Ectodermal cell (in vitro differentiated cells): ENCODE data around the gene NRIP3. TPM values are rescaled to one million over a fixed set of nuclear protein-coding genes. Genes with fewer than 3 reads are reported as not detected.

Experiments used
- H3K27ac ChIP-seq: 2 replicates; pipeline ENCODE4 v1.7.0; 2013; ENCODE audit warnings: mild to moderate bottlenecking, low read depth, low read length; ENCODE audit not compliant: insufficient read depth, poor library complexity, severe bottlenecking
- H3K27me3 ChIP-seq: 2 replicates; pipeline ENCODE4 v1.7.0; 2013; ENCODE audit warnings: mild to moderate bottlenecking, low read length; ENCODE audit not compliant: insufficient read depth, control insufficient read depth, poor library complexity, severe bottlenecking
- H3K36me3 ChIP-seq: one replicate; pipeline ENCODE4 v1.7.0; 2013; ENCODE audit warnings: low read length; ENCODE audit not compliant: control insufficient read depth, insufficient read depth
- H3K4me1 ChIP-seq: one replicate; pipeline ENCODE4 v1.7.0; 2013; ENCODE audit warnings: low read length; ENCODE audit not compliant: control insufficient read depth, insufficient read depth
- H3K4me3 ChIP-seq: 2 replicates; pipeline ENCODE4 v1.7.0; 2013; ENCODE audit warnings: low read depth, low read length, control low read depth; ENCODE audit not compliant: insufficient read depth
- H3K9me3 ChIP-seq: 2 replicates; pipeline ENCODE4 v1.7.0; 2013; ENCODE audit warnings: mild to moderate bottlenecking, low read length, moderate library complexity; ENCODE audit not compliant: control insufficient read depth
- WGBS, 2 experiments: methylation state at CpG; one replicate each; pipeline ENCODE4 v1.1.7; 2013; ENCODE audit warnings: missing lambda C conversion rate in 2 of 2; 5-methylcytosine and 5-hydroxymethylcytosine counted together
- polyA plus RNA-seq, 4 experiments: library from polyadenylated mRNA; stranded (reverse); fragments of 50-300 nt; gene quantifications; one replicate each; pipeline ENCODE4 v1.2.3, GENCODE V29; 2013

NRIP3 gene
- polyA plus RNA-seq (2013, experiment 1 of 4), result 39.1 TPM
- 88.0 TPM for polyA plus RNA-seq (2013, experiment 2 of 4)
- 46.2 TPM for polyA plus RNA-seq (2013, experiment 3 of 4)
- polyA plus RNA-seq (2013, experiment 4 of 4), result 56.2 TPM

GRCh38 chr11:9003573-9004182 lies at the start of gene NRIP3:
Gene NRIP3 (minus strand): TSS chr11:9004001. CDS start chr11:9003935, 66 bp downstream.
- Histone ChIP-seq H3K27ac (no peak within 1 kb of the TSS), H3K27me3 (peaks cover 72% of the 10 kb centered on the region), H3K4me3 (peak within 1 kb of the TSS; percentile 52), H3K36me3 (no peaks in the 10 kb centered on the region), H3K4me1 (peaks cover 6% of the 10 kb centered on the region), H3K9me3 (no peaks in the 10 kb centered on the region)
- WGBS, 2 experiments, result 1% methylated on average over 83 of the region's 83 CpGs

GRCh38 chr11:9052316-9052715 lies 48.5 kb upstream of the NRIP3 start:
- 90 to 98% methylated on average over 3 of the region's 3 CpGs for WGBS, 2 experiments
- peaks cover 12% of the 10 kb centered on the region for H3K4me1 ChIP-seq
- no peaks in the 10 kb centered on the region for H3K27me3 ChIP-seq
- H3K4me3 ChIP-seq, result no peak overlapping the region
- no peaks in the 10 kb centered on the region for H3K9me3 ChIP-seq
- no peak overlapping the region for H3K27ac ChIP-seq
- no peaks in the 10 kb centered on the region for H3K36me3 ChIP-seq

- H3K9me3 ChIP-seq, result no peaks in the 10 kb centered on the region
- 94 to 97% methylated on average over 2 of the region's 2 CpGs for WGBS, 2 experiments
- H3K4me3 ChIP-seq, result no peak overlapping the region
- H3K27ac ChIP-seq, result no peak overlapping the region
- peaks cover 12% of the 10 kb centered on the region for H3K4me1 ChIP-seq
- no peaks in the 10 kb centered on the region for H3K27me3 ChIP-seq
- no peaks in the 10 kb centered on the region for H3K36me3 ChIP-seq
Measured at GRCh38 chr11:9049959-9050358, 46.2 kb upstream of the NRIP3 start.

GRCh38 chr11:9047964-9048523 lies 44.2 kb upstream of the NRIP3 start:
- no peaks in the 10 kb centered on the region for H3K36me3 ChIP-seq
- no peak overlapping the region for H3K27ac ChIP-seq
- no peaks in the 10 kb centered on the region for H3K27me3 ChIP-seq
- 75 to 80% methylated on average over 9 of the region's 9 CpGs for WGBS, 2 experiments
- peaks cover 12% of the 10 kb centered on the region for H3K4me1 ChIP-seq
- H3K4me3 ChIP-seq, result no peak overlapping the region
- H3K9me3 ChIP-seq, result no peaks in the 10 kb centered on the region

GRCh38 chr11:9046481-9046880 lies 42.7 kb upstream of the NRIP3 start:
- Histone ChIP-seq H3K36me3 (no peaks in the 10 kb centered on the region), H3K27me3 (no peaks in the 10 kb centered on the region), H3K4me3 (no peak overlapping the region), H3K27ac (no peak overlapping the region), H3K4me1 (peaks cover 12% of the 10 kb centered on the region), H3K9me3 (no peaks in the 10 kb centered on the region)
- WGBS, 2 experiments, result 80 to 83% methylated on average over 4 of the region's 4 CpGs

GRCh38 chr11:9042488-9042887 lies 38.7 kb upstream of the NRIP3 start:
- Histone ChIP-seq H3K36me3 (no peaks in the 10 kb centered on the region), H3K27me3 (no peaks in the 10 kb centered on the region), H3K4me3 (no peak overlapping the region), H3K27ac (no peak overlapping the region), H3K4me1 (no peaks in the 10 kb centered on the region), H3K9me3 (no peaks in the 10 kb centered on the region)
- WGBS, 2 experiments, result 80% methylated on average over 1 of the region's 1 CpG; no CpG with 5 or more reads in 1 of the 2 experiments

- Histone ChIP-seq H3K4me3 (no peak overlapping the region), H3K9me3 (no peaks in the 10 kb centered on the region), H3K27me3 (no peaks in the 10 kb centered on the region), H3K4me1 (peaks cover 3% of the 10 kb centered on the region), H3K27ac (no peak overlapping the region), H3K36me3 (no peaks in the 10 kb centered on the region)
- 90% methylated on average over 2 of the region's 2 CpGs for WGBS, 2 experiments
Measured at GRCh38 chr11:9041747-9042146, 37.9 kb upstream of the NRIP3 start.

- no peaks in the 10 kb centered on the region for H3K27me3 ChIP-seq
- H3K4me1 ChIP-seq, result peaks cover 8% of the 10 kb centered on the region
- no peaks in the 10 kb centered on the region for H3K9me3 ChIP-seq
- H3K36me3 ChIP-seq, result no peaks in the 10 kb centered on the region
- no peak overlapping the region for H3K27ac ChIP-seq
- H3K4me3 ChIP-seq, result no peak overlapping the region
- 93 to 95% methylated on average over 10 of the region's 10 CpGs for WGBS, 2 experiments
Measured at GRCh38 chr11:9040410-9040809, 36.6 kb upstream of the NRIP3 start.

GRCh38 chr11:9039863-9040262 lies 36.1 kb upstream of the NRIP3 start:
- 96 to 97% methylated on average over 18 of the region's 19 CpGs for WGBS, 2 experiments
- Histone ChIP-seq H3K27ac (no peak overlapping the region), H3K36me3 (no peaks in the 10 kb centered on the region), H3K9me3 (no peaks in the 10 kb centered on the region), H3K27me3 (no peaks in the 10 kb centered on the region), H3K4me3 (no peak overlapping the region), H3K4me1 (peaks cover 8% of the 10 kb centered on the region)

GRCh38 chr11:9039198-9039597 lies 35.4 kb upstream of the NRIP3 start:
- 96% methylated on average over 9 of the region's 9 CpGs for WGBS, 2 experiments
- H3K4me1 ChIP-seq, result peaks cover 8% of the 10 kb centered on the region

More at GRCh38 chr11:9039198-9039597, 35.4 kb upstream of the NRIP3 start:
- Histone ChIP-seq H3K9me3 (no peaks in the 10 kb centered on the region), H3K27me3 (no peaks in the 10 kb centered on the region), H3K4me3 (no peak overlapping the region), H3K36me3 (no peaks in the 10 kb centered on the region), H3K27ac (no peak overlapping the region)
